GM18858 (cell line): ENCODE results near the gene IGHMBP2.

Experiments
- ATAC-seq: cut with Tn5 transposase; IDR thresholded peaks from one replicate; pipeline ENCODE4 v1.9.1; 2021; ENCODE audit not compliant: unreplicated experiment

Gene IGHMBP2

DNA sequence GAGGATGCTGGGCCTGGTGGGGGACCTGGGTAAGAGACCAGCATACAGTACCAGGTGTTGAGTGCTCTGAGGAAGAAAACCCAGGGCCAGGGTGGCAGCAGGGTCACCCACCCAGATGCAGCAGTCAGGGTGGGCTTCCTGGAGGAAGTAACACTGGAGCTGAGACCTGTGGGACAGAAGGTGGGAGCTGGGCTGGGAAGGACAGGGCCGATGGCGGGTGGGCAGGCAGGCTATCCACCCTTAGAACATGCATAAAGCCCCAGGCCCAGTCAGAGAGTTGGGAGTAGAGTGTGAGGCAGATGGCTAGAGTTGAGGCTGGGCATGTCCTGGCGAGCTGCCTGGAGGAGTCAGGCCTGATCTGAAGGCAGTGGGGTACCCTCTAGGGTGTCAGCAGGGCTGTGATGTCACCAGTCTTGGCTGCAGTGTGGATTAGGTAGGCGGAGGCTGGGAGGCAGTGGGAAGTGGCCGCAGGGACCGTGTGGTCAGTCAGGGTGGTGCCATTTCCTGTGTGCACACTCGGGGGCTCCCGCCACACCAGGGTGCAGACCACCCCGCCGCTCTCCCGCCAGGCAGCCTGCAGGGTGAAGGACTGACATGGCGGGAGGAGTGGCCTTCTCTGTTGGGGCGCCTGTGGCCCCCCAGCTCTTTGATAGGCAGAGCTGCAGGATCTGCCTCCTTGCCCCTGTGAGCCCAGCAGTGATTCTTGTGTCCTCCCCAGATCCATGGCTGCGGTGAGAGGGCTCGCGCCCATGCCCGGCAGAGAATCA lies 35.3 kb downstream of the IGHMBP2 start:
- ATAC-seq: no peak

DNA sequence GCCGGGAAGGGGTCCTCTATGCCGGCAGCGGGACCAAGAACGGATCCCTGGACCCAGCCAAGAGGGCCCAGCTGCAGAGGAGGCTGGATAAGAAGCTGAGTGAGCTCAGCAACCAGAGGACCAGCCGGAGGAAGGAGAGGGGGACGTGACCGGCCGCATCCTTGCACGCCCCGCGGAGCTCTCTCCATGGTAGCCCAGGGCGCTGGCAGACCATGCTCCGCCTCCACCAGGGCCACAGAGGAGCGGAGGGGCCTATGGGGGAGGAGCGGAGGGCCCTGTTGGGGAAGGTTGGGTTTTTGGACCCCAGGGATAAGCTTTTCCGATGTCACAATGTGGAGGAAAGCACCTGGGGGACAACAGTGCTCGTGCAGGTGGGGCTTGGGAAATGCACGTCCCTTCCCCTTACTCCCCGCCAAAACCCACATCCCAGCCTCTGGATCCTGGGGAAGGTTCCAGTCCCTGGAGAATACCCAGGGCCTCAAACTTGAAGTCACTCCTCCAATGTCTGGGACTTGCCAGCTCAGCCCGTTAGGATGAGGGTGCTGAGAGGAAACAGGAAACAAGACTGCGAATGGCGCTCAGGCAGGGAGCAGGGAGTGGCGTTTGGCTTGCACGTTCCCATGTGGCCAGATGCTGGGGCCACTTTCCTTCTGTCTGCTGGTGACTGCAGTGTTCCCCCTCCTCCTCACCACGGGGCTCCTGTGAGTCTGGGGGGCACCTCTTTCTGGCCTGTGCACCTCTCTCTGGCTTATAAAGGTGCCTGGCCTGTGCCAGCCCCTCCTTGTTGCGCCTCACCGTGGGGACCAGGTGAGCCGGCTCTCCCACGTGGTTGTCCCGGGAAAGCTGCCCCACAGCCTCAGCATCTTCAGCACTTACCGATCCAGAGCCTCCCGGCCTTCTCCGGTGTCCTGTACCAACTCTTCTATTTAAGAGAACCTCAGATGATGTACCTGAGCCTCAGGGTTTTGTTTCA lies 36.2 kb downstream of the IGHMBP2 start:
- ATAC-seq: no peak

DNA sequence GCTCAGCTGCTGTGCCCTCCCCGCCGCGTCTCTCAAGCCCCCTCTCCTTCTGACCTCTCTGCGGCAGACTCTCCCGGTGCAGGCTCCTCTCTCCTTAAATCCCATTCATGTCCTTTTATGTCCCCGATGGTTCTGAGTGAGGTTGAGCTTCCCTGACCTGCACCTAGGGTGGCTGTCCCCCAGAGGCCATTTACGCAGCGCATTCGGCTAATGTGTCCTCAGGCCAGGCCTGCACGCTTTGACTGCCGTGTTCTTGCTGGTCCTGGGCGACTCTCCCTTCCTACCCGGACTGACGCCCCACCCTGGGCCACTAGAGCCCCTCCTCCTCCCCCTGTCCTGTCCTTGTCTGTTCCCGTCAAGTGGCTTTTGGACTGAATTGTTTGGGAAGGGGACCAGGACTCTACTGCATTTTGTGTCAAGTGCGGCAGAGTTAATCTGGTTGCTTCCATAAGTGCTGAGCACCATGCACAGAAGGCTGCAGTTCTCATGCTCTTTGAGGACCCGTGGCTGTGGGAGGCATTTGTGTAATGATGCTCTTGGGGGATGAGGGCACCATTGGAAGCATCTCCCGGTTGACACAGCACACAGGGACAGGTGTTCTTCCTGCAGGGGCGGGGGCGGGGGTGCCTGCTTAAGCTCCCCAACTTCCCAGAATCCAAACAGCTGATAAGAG lies 37.1 kb downstream of the IGHMBP2 start:
- no peak for ATAC-seq

DNA sequence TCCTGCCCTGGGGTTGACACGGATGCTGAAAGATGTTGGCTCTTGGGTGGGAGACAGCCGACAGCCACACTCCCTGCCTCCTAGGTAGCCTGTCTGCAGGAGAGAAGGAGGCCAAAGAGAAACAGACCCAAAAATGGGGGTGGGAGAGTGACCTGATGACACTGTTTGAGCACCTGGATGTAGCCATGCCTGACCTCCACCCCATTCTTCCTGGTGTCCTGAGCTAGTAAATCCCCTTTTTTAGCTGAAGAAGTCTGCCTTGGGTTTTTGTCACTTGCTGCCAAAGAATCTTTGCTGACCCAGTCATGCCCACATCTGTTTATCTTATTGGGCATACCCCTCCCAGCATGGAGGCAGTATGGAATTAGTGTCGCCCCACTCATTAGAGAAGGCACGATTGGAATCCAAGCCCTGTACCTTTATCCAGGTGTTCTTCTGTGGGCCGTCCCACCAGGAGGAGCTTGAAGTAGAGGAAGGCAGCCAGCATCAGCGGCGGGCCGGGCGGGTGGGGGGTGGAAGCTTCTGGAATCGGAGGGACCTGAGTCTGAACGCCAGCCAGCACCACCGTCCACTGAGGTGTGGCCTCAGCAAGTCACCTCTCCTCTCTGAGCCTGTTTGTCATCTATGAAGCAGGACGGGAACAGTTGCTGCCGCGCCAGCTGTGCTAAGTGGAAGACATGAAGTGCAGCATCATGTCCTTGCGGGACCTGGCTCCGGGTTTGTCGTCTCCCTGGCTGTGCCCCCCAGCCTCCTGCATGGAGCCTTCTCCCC lies 37.8 kb downstream of the IGHMBP2 start:
- ATAC-seq: no peak

DNA sequence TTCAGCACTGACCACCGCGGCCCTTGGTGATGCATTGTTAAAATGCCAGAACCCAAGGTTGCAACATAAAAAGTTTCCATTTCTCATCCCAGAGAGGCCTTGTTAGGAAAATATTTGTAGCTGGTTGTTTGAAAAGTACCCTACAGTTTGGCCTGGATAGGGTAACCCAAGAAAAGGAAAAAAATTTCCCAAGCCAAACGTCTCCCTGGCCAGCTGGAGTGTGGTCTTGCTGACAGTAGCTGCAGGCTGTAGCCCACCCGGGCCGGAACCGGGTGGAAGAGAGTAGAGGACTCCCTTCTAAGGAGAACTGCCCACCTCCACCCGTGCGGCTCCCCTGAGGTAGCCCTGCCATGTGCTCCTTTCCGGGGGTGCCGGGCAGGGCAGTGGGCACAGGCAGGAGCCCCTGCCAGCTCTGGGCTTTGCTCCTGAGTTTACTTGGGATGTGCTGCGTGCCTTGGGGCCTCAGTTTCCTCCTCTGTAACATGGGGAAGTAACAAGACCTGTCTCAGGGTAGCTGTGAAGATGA lies 38.5 kb downstream of the IGHMBP2 start:
- no peak for ATAC-seq

- no peak for ATAC-seq
These were observed 39.1 kb downstream of the IGHMBP2 start for GRCh38 chr11:68942751-68943271.

DNA sequence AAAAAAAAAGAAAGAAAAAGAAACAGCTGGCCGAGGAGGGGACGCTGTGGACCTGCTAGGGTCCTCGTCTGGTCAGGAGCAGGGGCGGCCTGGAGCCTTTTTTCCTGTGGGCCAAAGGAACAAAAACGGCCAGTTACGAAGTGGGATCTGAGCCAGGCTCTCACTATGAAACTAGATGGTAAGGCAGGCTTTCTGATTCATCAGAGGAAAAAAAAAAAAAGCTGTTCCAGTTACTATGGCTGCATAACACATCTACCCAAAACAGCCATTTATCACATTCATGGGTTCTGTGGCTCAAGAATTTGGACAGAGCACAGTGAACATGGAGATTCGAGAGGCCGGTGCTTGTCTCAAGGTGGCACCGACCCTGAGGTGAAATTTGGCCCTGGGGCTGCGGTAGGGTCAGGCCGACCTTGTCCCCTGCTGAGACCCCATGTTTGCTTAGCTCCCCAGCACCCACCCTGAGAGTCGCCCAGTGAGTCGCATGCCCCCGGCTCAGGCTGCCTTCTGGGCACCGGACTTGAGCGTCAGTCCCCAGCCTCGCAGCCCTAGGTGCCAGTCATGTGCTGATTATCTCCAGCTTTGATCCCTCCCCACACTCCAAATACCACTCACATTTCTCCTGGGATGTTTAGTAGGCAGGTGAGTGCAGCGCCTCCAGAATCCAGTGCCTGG lies 42.9 kb downstream of the IGHMBP2 start:
- no peak for ATAC-seq

GRCh38 chr11:68947151-68947550 lies 43.5 kb downstream of the IGHMBP2 start:
- no peak for ATAC-seq

DNA sequence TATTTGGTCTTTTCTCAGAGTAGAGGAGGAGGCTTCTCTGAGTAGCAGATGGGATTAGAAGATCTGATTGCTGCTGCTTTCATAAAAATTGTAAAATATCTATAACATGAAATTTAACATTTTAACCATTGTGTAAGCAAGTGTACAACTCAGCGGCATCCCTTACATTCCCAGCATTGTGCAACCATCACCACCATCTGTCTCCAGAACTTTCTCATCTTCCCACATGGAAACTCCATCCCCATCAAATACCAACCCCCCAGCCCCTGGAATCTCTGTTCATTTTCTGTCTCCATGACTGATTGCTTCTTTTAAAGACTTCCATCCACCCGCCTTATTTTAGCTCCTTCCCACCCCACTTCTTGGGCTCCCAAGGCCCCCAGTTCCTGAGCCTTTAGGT lies 44.8 kb downstream of the IGHMBP2 start:
- ATAC-seq: no peak

DNA sequence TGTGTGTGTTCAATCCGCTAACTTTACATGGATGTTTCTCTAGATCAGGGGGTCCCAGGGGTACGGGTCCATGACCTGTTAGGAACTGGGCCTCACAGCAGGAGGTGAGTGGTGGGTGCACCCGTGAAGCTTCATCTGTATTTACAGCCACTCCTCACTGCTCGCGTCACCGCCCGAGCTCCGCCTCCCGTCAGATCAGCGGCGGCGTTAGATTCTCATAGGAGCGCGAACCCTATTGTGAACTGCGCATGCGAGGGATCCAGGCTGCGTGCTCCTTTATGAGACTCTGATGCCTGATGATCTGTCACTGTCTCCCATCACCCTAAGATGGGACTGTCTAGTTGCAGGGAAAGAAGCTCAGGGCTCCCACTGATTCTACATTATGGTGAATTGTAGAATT lies 45.2 kb downstream of the IGHMBP2 start:
- no peak for ATAC-seq

- ATAC-seq: no peak
These were observed 46.6 kb downstream of the IGHMBP2 start for GRCh38 chr11:68950270-68950669.

DNA sequence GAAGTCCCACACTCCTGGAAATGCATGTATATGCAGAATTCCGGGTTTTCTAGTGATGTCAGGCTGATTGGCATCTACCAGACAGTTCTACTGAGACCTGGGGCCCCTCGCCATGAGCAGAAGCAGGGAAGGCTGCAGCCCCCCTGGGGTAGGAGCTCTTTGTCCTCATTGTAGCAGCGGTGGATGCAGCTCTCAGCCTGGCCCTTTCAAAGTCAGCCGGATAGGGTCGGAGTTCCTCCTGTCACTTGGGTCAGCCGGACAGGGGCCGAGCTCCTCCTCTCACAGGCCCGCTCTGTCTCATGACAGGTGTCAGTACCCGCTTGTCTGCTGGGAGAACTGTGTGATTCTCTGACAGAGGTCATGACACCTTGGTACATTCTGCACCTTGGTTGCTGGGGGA lies 47.1 kb downstream of the IGHMBP2 start:
- ATAC-seq: no peak

DNA sequence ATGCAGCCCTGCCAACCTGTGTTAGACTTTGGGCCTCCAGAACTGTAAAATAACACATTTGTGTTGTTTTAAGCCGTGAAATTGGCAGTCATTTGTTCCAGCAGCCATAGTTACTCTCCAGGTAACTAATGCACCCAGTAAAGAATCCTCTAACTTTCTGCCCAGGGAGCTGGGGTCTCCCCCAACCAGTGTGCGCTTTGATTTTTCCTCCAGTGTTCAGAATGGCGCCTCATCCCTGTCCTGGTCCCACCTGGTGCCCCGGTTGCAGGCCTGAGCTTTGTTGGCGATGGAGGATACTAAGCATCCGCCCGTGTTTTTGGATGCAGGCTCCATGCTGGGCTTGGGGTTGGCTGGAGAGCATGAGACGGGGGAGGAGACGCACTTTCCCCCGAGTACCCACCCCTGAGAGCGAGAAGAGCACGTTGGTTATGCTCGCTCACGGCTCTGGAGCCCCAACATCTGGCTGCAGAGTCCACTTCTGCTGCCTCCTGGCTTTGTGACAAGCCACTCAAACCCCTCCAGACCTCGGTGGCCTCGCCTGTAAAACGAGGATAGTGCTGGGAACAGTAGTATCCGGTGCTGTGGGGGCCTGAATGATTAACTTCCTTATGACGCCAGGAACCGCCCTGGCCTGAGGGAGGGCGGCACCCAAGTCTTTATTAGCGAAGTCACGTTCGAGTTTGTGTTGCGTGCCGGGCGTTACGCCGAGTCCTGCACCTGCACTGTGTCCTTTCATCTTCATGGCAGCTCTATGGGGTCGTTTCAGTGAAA lies 51.3 kb downstream of the IGHMBP2 start:
- no peak for ATAC-seq

- ATAC-seq: no peak
These were observed 51.9 kb downstream of the IGHMBP2 start for GRCh38 chr11:68955607-68955958.

- ATAC-seq: no peak
These were observed 52.5 kb downstream of the IGHMBP2 start for GRCh38 chr11:68956142-68956541.

- no peak for ATAC-seq
These were observed 53.0 kb downstream of the IGHMBP2 start for GRCh38 chr11:68956547-68957254.

- ATAC-seq: no peak
These were observed 54.5 kb downstream of the IGHMBP2 start for GRCh38 chr11:68958211-68958610.
